Stimulated activated CD4-positive, alpha-beta T cell treated with anti-CD3 and anti-CD28 coated beads, Interleukin-2, amount 100 ng/mL, for 4 hours (primary cell): Measurements from ENCODE around the gene MC1R.
"Not testable (repeated sequence)": the region's sequence is repeated elsewhere in the genome, so short reads cannot be mapped to it uniquely, and the experiment has no call there.

ENCODE experiments used
- DNase-seq: peaks from one replicate; pipeline ENCODE4 v3.0.0-alpha.2; 2020; ENCODE audit warnings: low read depth

The MC1R gene

DNA sequence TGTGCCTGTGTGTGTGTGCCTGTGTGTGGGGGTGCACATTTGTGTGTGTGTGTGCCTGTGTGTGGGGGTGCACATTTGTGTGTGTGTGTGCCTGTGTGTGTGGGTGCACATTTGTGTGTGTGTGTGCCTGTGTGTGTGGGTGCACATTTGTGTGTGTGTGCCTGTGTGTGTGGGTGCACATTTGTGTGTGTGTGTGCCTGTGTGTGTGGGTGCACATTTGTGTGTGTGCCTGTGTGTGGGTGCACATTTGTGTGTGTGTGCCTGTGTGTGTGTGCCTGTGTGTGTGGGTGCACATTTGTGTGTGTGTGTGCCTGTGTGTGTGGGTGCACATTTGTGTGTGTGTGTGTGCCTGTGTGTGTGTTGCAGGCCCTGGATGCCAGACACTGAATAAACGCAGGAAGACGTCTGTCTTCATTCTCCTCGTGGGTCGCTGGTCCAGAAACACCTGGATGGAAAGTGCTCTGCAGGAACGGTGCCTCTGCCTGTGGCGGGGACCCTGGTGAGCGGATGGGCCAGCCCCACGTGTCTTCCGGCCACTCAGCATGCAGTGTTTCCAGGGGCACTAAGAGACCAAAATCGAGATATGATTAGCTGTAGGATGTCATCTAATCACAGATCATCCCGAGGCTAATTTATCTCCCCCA, 3.9 kb upstream of the MC1R start:
- not testable (repeated sequence) for DNase-seq

DNA sequence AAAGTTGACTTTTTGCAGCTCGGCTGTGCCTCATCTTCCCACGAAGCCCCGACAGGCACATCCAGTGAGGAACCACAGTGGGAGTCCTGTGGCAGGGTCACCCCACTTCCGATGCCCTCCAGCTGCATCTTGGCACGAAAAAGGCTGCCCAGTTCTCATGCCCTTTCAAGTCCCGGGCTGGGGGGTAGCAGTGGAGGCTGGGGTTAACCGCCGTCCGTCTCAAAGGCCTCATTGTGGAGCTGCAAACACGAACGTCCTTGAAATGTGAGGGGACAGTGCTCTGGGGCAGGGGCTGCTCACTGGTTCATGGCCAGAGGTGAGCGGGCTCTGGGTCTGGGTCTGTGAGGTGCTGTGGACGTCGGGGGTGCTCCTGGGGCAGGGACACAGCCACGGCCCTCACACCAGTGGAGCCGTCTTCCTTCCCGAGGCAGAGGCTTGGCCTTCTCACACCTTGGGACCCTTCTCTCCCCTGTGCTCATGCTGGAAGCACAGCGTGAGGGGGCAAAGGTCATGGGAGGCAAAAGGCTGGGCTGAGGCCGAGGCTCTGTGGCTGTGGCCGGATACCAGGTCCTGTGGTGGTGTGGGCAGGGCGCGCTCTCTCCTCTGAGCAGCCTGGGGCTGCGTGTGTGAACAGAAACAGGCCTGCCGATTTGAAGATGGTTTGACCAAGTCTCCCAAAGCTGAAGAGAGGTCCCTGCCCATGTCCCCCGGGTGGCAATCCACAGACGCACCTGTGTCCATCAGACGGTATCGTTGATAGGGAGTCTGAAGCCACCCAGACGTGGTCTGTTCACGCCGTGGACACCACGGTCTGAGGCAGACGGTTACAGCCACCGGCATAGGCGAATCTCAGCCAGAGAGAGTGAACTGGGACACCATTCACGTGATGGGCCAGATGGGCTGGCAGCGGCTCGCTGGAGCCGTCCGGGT, 3.1 kb upstream of the MC1R start:
- no peak for DNase-seq

- DNase-seq, result peak; percentile 26
These were observed 749 bp upstream of the MC1R start for GRCh38 chr16:89917773-89918452.

DNA sequence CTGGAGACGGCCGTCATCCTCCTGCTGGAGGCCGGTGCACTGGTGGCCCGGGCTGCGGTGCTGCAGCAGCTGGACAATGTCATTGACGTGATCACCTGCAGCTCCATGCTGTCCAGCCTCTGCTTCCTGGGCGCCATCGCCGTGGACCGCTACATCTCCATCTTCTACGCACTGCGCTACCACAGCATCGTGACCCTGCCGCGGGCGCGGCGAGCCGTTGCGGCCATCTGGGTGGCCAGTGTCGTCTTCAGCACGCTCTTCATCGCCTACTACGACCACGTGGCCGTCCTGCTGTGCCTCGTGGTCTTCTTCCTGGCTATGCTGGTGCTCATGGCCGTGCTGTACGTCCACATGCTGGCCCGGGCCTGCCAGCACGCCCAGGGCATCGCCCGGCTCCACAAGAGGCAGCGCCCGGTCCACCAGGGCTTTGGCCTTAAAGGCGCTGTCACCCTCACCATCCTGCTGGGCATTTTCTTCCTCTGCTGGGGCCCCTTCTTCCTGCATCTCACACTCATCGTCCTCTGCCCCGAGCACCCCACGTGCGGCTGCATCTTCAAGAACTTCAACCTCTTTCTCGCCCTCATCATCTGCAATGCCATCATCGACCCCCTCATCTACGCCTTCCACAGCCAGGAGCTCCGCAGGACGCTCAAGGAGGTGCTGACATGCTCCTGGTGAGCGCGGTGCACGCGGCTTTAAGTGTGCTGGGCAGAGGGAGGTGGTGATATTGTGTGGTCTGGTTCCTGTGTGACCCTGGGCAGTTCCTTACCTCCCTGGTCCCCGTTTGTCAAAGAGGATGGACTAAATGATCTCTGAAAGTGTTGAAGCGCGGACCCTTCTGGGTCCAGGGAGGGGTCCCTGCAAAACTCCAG, 1.1 kb downstream of the MC1R start:
- no peak for DNase-seq

DNA sequence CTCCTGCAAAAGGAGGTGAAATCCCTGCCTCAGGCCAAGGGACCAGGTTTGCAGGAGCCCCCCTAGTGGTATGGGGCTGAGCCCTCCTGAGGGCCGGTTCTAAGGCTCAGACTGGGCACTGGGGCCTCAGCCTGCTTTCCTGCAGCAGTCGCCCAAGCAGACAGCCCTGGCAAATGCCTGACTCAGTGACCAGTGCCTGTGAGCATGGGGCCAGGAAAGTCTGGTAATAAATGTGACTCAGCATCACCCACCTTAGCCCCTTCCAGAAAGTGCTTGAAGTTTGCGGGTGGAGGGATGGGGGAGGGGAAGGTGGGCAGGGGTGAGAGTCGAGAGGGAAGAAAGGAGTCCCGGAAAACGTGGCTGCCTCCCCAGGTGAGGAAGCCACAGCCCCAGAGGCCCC, 2.1 kb downstream of the MC1R start:
- no peak for DNase-seq

DNA sequence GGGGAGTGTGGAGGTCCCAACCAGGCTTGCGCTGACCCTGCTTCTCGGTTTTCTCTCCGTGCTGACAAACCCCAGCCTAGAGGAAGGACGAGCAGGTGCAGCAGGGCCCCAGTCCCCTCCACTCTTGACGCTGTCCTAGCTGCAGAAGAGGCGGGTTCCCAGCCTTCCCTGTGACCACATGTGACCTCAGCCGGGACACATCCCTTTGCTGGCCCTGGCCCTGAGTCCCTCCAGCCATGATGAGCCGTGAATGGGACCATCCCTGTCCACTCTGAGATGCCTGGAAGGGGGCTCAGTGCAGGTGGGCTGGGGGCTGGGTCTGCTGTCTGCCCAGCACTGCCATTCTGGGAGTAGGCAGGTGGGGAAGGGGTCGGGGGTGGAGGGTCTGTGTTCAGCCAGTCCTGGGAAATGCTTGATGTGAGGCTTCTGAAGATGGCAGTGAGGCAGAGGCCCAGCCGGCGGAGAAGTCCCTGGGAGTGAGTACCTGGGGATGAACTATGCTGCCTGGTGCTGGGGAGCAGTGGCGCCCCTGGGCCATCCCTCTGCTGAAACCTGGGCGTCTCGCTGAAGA, 2.6 kb downstream of the MC1R start:
- no peak for DNase-seq

DNA sequence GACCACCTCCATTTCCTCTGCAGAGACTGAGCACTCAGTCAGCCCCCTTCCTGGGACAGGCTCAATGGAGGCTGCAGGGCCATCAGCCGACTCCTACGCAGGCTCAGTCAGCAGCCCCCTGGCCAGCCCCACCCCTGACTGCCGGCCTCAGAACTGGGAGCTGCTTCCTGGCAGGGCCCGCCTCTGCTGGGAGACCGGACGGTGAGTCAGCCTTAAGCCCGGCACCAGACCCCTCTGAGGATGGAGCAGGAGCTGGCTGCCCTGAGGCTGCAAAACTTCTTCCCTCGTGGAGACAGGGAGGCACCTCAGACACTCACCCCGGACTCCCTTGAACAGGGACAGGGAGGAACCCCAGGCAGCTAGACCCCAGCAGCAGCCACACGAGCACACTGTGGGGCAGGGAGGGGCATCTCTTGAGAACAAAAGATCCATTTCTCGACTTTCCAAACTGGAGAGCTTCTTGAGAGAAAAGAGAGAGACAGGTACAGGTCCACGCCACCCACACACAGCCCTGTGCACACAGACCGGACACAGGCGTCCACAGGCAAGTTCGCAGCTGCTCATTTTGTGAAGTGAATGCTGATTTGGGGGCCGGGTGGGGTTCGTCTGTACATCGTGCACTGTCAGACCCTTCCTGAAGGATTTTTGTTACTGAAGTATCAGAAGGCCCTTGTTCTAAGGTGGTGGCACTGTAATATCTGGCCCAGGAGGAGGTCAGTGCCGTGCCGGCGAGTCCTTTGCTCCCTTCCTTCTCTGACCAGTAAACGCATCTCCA, 3.2 kb downstream of the MC1R start:
- DNase-seq, result no peak

GRCh38 chr16:89922477-89922883, 3.8 kb downstream of the MC1R start:
- no peak for DNase-seq

DNA sequence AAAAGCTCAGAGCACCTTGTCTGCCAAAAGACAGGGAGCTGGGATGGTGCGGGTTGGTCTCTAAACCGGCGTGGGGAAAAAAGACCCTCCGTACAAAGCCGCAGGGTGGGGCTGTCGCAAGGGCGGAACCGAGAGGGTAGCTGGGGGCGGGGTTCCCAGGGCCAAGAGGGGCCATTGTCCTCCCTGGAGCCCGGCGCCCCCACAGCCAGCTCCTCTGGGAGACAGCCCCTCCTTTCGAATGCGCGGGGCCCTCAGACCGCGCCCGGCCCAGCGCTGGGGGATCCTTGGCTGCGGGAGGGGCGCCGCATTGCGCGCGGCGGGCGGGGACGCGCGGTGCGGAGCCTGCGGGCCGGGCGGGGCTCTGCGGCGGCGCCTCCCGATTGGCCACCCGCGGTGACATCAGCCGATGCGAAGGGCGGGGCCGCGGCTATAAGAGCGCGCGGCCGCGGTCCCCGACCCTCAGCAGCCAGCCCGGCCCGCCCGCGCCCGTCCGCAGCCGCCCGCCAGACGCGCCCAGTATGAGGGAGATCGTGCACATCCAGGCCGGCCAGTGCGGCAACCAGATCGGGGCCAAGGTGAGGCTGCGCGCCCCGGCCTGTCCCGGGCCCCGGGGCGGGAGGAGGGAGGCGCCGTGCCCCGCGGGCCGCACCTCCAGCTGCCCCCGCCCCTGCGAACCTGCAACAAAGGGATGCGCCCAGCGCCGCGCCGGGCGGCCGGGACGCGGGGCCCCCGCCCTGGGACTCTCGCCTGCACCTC, 4.4 kb downstream of the MC1R start, which contains the start of gene TUBB3:
Gene TUBB3 (plus strand): TSS at position 459 of the 756 bp plus-strand sequence. CDS start 60 bp downstream, at position 519.
- no peak for DNase-seq

- DNase-seq, result no peak
These were observed 5.1 kb downstream of the MC1R start for GRCh38 chr16:89923640-89924296.

GRCh38 chr16:89924297-89924924, 5.7 kb downstream of the MC1R start:
- no peak for DNase-seq

DNA sequence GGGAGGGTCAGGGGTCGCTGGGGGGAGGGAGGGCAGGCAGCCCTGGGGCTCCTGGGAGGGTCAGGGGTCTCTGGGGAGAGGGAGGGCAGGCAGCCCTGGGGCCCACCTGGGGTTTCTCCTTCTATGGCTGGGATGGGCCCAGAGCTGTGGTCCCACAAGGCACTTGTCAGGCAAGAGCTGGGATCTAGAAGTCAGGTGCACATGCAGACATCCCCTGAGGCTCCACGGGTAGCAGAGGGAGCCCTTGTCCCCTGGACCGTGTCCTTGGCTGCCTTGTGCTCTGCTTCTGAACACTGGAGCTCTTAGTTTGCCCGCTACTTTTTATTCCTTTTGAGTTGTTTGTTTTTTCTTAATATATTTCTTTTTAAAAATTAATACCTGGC, 6.3 kb downstream of the MC1R start:
- no peak for DNase-seq

GRCh38 chr16:89925596-89926079, 7.0 kb downstream of the MC1R start:
- no peak for DNase-seq

DNA sequence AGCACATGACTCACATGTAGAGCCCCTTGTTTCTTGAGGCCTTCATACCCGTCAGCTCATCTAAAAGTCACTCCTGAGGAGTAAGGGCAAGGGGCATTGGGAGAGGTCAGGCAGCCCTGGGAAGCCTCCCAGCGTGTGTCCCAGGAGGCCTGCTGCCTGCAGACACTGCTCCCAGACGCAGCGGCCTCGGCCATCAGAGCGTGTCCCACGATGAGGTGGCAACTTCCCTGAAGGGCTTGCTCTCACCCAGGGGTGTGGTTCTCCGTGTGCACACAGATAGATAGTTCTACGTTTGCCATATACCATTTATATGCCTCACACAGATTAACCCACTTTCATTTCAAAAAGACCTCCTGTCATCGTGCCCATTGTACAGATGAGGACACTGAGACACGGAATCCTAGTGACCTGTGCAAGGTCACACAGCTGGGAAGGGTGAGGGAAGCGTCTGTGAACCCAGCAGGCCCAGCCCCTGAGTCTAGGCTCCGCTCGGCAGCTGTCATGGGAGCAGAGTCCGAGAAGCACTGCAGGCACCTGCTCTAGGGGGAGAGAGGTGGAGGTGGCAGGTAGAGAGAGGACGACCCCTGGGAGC, 12.7 kb downstream of the MC1R start:
- no peak for DNase-seq

DNA sequence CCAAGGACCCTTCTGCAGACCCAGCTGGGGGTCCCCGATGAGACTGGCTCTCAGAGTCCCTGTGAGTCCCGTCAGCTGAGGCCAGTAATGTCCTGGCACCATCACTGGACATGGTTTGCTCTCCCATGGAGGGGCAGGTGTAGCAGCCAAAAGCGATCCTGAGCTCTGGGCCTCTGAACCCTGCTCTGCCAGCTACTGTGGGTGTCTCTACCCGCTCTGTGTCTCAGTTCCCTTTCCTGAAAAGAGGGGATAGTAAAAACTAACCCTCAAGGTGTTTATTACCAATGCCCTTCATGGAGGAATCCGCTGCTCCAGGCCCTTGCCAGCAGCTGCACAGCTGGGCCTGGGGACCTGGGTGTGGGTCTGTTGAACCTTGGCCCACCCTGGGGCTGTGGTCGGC, 13.3 kb downstream of the MC1R start:
- no peak for DNase-seq

DNA sequence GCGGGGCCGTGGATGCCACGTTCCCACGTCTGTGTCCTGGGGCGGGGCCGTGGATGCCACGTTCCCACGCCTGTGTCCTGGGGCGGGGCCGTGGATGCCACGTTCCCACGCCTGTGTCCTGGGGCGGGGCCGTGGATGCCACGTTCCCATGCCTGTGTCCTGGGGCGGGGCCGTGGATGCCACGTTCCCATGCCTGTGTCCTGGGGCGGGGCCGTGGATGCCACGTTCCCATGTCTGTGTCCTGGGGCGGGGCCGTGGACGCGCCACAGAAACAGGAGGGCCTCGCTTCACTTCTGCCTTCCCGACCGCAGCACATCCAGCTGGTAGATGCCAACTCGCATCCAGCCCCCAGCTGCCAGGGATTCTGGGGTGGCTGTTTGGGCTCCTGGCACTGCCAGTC, 15.4 kb downstream of the MC1R start:
- not testable (repeated sequence) for DNase-seq

GRCh38 chr16:89934611-89935553, 16.2 kb downstream of the MC1R start:
- DNase-seq, result no peak
